ENCODE measurements around the gene PROSER3.

- no peak for TF ChIP-seq CTCF (IDR thresholded peaks at IDR 0.05; ENCODE audit: insufficient read depth, low read length)
- TF ChIP-seq GABPA (IDR thresholded peaks at IDR 0.05; ENCODE audit: low read depth), result no peak
- no peak for TF ChIP-seq POLR2AphosphoS5 (IDR thresholded peaks at IDR 0.05; ENCODE audit: low read depth)
- TF ChIP-seq REST (IDR thresholded peaks at IDR 0.05; ENCODE audit: insufficient replicate concordance, low read depth), result no peak
- TF ChIP-seq SPI1 (IDR thresholded peaks at IDR 0.05; ENCODE audit: borderline replicate concordance, low read depth), result no peak
These were observed 1.4 kb upstream of the PROSER3 start, which contains the start of gene HSPB6 for GRCh38 chr19:35756377-35757230.
